ENCODE data around the gene SULT1C3.
"Not testable (repeated sequence)": the region's sequence is repeated elsewhere in the genome, so short reads cannot be mapped to it uniquely, and the experiment has no call there.

The SULT1C3 gene

DNA sequence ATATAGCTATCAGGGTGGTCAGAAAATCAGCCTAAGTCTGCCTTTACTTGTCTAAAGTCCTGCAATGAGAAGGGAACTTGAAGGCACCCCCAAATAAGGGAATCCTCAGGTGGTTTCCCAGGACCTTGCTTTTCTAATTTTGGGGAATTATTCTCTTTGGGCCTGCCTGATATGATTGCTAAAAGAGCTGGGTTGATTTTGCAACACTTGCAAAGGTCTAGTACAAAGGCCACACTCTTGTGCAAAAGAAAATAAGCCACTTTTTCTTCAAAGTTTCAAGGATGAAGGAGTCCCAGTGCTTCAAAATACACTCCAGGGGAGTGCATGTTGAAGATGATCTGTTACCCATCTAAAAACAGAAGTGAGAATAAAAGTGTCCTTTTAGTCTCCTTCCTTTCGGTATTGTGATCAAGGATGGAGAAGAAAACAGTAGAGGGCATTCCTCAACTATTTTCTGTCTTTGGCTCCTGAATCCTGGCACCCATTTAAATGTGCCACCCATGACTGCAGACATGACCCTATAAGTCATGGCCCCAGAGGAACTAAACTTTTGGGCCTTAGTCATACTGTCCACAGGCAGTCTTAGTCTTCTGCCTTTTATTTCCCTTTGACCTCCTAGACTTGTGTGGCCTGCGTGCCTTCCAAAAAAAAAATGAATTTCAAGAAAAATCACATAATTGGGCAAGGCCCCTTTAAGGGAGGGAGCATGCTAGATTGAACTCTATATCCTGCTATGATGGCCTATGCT, 5.1 kb downstream of the SULT1C3 start:
- DNase-seq (ENCODE audit: low read depth, low spot score): no peak

GRCh38 chr2:108253106-108253505, 13.3 kb downstream of the SULT1C3 start:
- DNase-seq (ENCODE audit: low read depth, low spot score): no peak

- DNase-seq (ENCODE audit: low read depth, low spot score): no peak
These were observed 18.1 kb downstream of the SULT1C3 start for GRCh38 chr2:108257757-108258331.

DNA sequence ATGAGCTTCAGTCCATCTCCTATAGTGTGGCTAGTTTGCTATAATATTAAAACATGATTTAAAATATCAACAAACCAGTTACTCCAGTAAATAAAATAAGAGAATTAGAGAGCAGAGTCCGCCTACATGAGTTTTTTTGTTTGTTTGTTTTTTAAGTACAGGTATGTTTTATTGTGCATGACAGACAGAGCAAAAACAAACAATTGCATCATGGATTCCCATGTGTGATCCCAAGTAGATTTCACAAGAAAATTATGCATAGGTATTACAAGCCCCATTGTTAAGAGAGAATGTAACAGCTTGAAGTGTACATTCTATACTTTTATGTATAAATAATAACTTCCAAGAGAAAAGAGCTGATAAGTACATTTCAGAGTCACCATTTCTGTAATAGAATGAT, 21.0 kb downstream of the SULT1C3 start:
- no peak for DNase-seq (ENCODE audit: low read depth, low spot score)

DNA sequence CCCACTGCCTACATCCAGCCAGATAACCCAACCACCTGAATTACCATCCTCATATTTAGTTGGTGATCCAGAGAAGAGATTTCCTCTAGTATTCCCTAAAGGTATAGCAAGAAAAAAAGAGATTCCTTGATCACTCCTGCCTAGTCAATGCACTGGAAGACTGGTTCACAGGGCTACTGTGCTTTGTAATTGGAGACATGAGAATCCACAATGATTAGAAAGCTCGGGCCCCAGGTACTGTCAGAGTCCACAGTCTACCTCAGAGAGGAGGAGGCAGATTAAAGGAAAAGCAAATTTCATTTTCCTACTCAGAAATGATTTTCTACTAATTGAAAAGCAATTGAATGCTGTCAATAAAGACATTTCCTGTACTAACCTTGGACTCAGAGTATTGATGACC, 22.3 kb downstream of the SULT1C3 start:
- DNase-seq (ENCODE audit: low read depth, low spot score): no peak

DNA sequence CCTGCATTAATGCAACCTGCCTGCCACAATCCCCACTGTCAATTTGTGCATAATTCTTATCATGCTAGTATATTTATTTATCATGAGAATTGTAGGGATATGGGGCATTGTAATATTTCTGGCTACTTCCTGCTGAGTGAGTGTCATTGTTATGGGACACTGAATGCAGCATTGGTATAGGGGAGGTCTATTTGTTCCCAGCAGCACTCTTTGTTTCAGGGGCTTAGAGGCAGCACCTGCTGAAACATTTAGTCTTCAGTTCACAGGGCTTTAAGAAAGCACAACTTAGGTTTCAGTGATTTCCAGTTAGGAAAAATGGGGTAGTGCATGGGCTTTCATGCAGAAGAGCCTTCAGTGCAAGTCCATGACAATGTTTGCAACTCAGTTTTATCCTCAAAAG, 23.6 kb downstream of the SULT1C3 start:
- no peak for DNase-seq (ENCODE audit: low read depth, low spot score)

- no peak for DNase-seq (ENCODE audit: low read depth, low spot score)
These were observed 26.4 kb downstream of the SULT1C3 start for GRCh38 chr2:108266218-108266617.

- DNase-seq (ENCODE audit: low read depth, low spot score): no peak
These were observed 27.3 kb downstream of the SULT1C3 start for GRCh38 chr2:108267101-108267500.

GRCh38 chr2:108268001-108268400, 28.2 kb downstream of the SULT1C3 start:
- DNase-seq (ENCODE audit: low read depth, low spot score): peak; percentile 84

GRCh38 chr2:108270346-108270745, 30.6 kb downstream of the SULT1C3 start:
- DNase-seq (ENCODE audit: low read depth, low spot score): no peak

DNA sequence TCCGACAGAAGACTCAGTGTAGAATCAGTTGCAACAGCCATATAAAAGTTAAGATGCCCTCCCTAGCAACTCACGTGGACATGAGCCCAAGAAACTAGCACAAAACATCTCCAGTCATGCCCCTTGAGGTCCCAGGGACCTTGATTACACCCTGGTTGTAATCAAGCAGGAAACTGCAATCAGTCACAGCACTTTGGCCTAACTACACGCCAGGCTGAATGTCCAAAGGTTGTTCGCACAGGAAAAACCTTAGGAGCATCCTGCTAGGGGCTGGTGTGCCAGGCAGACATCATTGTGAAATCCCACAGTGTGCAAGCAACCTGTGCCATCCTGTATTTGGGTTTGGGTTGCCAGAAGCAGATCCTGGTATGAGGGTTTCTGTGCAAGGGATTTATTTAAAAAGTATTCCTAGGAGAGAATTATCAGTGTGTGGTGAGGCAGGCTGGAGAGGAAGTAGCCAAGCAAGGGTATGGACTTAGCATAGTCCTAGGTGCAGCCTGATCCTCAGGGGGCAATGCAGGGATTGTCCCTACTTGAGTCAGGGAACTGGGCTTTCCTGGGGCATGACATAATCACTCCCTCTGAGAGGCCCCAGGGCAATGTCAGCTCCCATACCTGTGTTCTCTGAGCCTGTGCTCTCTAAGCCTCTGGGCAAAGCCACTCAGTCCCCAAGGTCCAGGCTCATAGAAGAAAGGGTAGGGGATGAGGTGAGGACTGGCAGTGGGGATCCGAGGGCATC, 31.2 kb downstream of the SULT1C3 start:
- no peak for DNase-seq (ENCODE audit: low read depth, low spot score)

- no peak for DNase-seq (ENCODE audit: low read depth, low spot score)
These were observed 32.0 kb downstream of the SULT1C3 start for GRCh38 chr2:108271691-108272253.

GRCh38 chr2:108278631-108279030, 38.9 kb downstream of the SULT1C3 start:
- DNase-seq (ENCODE audit: low read depth, low spot score): no peak

DNA sequence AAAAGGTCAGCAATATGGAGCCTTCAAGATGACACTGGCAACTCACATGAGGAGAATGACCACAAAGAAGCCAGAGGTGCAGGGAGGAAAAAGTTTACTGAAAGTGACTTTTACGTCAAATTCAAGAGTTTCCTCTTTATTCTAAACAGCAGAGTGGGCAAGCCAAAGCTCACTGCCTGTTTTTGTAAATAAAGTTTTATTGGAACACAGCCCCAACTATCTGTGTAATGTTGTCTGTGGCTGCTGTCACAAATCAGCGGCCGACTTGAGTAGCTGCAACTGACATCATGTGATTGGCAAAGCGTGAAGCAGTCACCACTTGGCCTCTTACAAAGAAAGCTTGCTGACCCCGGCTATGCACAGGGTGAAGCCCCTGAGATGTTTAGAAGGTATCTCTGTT, 39.7 kb downstream of the SULT1C3 start:
- DNase-seq (ENCODE audit: low read depth, low spot score): no peak

DNA sequence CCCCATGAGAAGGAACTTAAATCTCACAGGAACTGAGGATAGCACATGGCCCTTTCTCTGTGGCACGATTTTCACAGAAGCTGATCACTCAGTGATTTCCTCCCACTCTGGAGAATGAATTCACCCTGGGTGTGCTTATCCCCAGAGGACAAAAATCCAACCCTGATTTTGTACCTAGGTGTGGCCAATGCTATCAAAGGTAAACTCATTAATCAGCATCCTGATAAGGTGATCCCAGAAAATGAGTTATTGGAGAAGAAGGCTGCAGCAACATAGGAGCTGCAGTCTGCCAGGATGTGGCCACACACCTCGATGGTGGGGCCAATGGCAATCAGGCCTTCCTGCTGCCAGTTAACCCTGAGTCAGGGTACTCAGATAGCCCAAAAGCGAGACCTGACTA, 40.7 kb downstream of the SULT1C3 start:
- DNase-seq (ENCODE audit: low read depth, low spot score): no peak

DNA sequence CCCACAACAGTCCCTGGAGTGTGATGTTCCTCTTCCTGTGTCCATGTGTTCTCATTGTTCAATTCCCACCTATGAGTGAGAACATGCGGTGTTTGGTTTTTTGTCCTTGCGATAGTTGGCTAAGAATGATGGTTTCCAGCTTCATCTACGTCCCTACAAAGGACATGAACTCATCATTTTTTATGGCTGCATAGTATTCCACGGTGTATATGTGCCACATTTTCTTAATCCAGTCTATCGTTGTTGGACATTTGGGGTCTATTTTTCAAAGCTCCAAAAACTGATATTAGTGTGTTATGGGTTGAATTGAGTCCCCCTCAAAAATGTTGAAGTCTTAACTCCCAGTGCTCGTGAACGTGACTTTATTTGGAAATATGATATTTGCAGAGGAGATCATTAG, 44.8 kb downstream of the SULT1C3 start:
- not testable (repeated sequence) for DNase-seq (ENCODE audit: low read depth, low spot score)

- DNase-seq (ENCODE audit: low read depth, low spot score): no peak
These were observed 45.8 kb downstream of the SULT1C3 start for GRCh38 chr2:108285616-108286015.

- DNase-seq (ENCODE audit: low read depth, low spot score): no peak
These were observed 47.4 kb downstream of the SULT1C3 start for GRCh38 chr2:108287169-108287568.

GRCh38 chr2:108288534-108289106, 48.9 kb downstream of the SULT1C3 start, which contains the start of gene SULT1C2:
SULT1C2 (plus strand) TSS chr2:108288895; CDS start chr2:108293668, 4,773 bp downstream.
- DNase-seq (ENCODE audit: low read depth, low spot score): peak; percentile 13

DNA sequence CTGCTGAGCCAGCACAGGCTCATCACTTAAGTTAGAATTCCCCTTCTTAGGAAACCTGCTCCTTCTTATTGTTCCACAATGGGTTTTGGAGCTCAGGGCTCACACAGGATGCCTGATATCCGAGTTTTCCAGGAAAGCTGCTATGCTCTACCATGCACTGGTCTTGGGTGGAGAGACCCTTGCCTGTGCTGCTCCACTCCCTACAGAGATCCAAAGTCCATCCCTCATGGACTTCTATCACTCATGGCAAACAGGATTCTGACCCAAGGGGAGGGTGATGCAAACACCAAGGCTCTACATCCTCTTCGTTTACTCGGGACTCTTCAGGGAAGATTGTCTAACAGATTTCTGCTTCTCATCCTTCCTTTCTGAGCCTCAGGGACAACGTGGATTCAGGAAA, 54.1 kb downstream of the SULT1C3 start:
- DNase-seq (ENCODE audit: low read depth, low spot score): no peak

- DNase-seq (ENCODE audit: low read depth, low spot score): peak; percentile 56
These were observed 57.8 kb downstream of the SULT1C3 start for GRCh38 chr2:108297436-108298141.
